Stimulated activated CD4-positive, alpha-beta T cell treated with anti-CD3 and anti-CD28 coated beads, Interleukin-2, amount 100 ng/mL, for 4 hours (primary cell): ENCODE data around the gene SUZ12.
"Not testable (repeated sequence)": the region's sequence is repeated elsewhere in the genome, so short reads cannot be mapped to it uniquely, and the experiment has no call there.

Experiments
- DNase-seq: peaks from one replicate; pipeline ENCODE4 v3.0.0-alpha.2; 2020; ENCODE audit warnings: low read depth

SUZ12 gene

GRCh38 chr17:32041306-32041875, 104.6 kb downstream of the SUZ12 start:
- DNase-seq, result not testable (repeated sequence)

- not testable (repeated sequence) for DNase-seq
These were observed 105.5 kb downstream of the SUZ12 start for GRCh38 chr17:32042266-32042665.

GRCh38 chr17:32045611-32046010, 108.8 kb downstream of the SUZ12 start:
- DNase-seq, result not testable (repeated sequence)

GRCh38 chr17:32047663-32048062, 110.9 kb downstream of the SUZ12 start:
- not testable (repeated sequence) for DNase-seq
